Measurements from ENCODE around the gene PJVK. TPM values are rescaled to one million over a fixed set of nuclear protein-coding genes. Genes with fewer than 3 reads are reported as not detected.

The PJVK gene
- total and polyA plus RNA-seq, 2 of the 13 experiments (the other 11 are each of a cell fraction or from before 2014, with no cell fraction given): 1.2 to 2.6 TPM

DNA sequence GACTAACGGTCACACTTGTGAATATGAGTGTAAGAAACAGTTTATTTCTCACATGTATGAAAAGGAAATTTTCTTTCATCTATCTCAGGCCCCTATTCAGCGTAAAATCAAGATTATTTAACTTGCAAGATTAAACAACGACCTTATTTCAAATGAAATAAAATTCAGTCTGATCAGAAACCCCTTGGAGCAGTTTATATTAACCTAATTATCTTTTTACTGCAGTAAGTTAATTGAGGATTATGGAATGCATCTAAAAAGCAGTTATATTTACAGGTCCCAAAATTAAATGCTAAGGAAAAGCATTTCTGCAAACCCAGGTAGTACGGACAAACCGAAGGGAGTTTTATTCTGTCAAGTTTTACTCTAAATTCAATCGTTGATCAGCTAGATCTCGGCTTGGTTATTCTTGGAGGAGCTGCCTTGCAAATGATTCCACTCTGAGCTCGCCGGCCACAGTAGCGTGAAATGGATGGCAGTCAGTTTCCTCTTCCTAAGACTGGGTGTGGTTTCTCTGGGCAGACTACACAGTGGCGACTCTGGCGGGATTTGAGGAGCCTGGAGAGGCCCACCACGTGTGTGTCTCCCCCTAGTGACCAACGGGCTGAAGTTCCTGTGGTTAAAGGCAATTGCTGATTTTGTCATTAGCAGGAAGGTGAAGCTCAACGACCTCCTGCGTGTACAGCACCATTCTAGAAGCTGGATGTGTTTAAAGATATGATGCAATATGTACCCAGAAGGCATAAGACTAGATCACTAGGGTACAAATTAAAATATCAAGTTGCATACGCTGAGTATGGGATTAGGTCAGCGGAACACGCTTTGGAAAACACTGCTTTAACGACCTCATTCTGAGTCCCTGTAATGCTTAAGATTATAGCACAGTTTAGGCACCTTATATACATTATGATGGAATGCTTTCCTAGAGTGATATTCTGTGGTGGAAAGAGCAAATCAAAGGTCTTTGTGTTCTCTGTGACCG, 36.6 kb upstream of the PJVK start (continued):
- TF ChIP-seq ZNF780A (CRISPR knock-in tag; IDR thresholded peaks at IDR 0.05): no peak
- TF ChIP-seq ZNF468 (CRISPR knock-in tag; IDR thresholded peaks at IDR 0.05): no peak
- TF ChIP-seq MEIS1 (CRISPR knock-in tag; IDR thresholded peaks at IDR 0.05; ENCODE audit: borderline replicate concordance): 0 out of 2 replicates have a peak, but pooled peaks have one; percentile 44
- TF ChIP-seq ZNF703 (CRISPR knock-in tag; IDR thresholded peaks at IDR 0.05; ENCODE audit: borderline replicate concordance): no peak
- TF ChIP-seq ZKSCAN5 (CRISPR knock-in tag; IDR thresholded peaks at IDR 0.05): no peak
- TF ChIP-seq, protein P1, sequence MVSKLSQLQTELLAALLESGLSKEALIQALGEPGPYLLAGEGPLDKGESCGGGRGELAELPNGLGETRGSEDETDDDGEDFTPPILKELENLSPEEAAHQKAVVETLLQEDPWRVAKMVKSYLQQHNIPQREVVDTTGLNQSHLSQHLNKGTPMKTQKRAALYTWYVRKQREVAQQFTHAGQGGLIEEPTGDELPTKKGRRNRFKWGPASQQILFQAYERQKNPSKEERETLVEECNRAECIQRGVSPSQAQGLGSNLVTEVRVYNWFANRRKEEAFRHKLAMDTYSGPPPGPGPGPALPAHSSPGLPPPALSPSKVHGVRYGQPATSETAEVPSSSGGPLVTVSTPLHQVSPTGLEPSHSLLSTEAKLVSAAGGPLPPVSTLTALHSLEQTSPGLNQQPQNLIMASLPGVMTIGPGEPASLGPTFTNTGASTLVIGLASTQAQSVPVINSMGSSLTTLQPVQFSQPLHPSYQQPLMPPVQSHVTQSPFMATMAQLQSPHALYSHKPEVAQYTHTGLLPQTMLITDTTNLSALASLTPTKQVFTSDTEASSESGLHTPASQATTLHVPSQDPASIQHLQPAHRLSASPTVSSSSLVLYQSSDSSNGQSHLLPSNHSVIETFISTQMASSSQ (IDR thresholded peaks at IDR 0.05; ENCODE audit: low read depth): no peak
- TF ChIP-seq, protein P1 (CRISPR knock-in tag; IDR thresholded peaks at IDR 0.05; ENCODE audit: borderline replicate concordance): no peak
- TF ChIP-seq, protein P2, sequence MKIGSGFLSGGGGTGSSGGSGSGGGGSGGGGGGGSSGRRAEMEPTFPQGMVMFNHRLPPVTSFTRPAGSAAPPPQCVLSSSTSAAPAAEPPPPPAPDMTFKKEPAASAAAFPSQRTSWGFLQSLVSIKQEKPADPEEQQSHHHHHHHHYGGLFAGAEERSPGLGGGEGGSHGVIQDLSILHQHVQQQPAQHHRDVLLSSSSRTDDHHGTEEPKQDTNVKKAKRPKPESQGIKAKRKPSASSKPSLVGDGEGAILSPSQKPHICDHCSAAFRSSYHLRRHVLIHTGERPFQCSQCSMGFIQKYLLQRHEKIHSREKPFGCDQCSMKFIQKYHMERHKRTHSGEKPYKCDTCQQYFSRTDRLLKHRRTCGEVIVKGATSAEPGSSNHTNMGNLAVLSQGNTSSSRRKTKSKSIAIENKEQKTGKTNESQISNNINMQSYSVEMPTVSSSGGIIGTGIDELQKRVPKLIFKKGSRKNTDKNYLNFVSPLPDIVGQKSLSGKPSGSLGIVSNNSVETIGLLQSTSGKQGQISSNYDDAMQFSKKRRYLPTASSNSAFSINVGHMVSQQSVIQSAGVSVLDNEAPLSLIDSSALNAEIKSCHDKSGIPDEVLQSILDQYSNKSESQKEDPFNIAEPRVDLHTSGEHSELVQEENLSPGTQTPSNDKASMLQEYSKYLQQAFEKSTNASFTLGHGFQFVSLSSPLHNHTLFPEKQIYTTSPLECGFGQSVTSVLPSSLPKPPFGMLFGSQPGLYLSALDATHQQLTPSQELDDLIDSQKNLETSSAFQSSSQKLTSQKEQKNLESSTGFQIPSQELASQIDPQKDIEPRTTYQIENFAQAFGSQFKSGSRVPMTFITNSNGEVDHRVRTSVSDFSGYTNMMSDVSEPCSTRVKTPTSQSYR (CRISPR knock-in tag; IDR thresholded peaks at IDR 0.05; ENCODE audit: borderline replicate concordance): no peak
- no peak for TF ChIP-seq ADNP (CRISPR knock-in tag; IDR thresholded peaks at IDR 0.05)
- TF ChIP-seq RELA (CRISPR knock-in tag; IDR thresholded peaks at IDR 0.05): no peak
- TF ChIP-seq SRSF4 (IDR thresholded peaks at IDR 0.05; ENCODE audit: low read depth, low read length, poor library complexity, severe bottlenecking): no peak
- TF ChIP-seq, protein P3, sequence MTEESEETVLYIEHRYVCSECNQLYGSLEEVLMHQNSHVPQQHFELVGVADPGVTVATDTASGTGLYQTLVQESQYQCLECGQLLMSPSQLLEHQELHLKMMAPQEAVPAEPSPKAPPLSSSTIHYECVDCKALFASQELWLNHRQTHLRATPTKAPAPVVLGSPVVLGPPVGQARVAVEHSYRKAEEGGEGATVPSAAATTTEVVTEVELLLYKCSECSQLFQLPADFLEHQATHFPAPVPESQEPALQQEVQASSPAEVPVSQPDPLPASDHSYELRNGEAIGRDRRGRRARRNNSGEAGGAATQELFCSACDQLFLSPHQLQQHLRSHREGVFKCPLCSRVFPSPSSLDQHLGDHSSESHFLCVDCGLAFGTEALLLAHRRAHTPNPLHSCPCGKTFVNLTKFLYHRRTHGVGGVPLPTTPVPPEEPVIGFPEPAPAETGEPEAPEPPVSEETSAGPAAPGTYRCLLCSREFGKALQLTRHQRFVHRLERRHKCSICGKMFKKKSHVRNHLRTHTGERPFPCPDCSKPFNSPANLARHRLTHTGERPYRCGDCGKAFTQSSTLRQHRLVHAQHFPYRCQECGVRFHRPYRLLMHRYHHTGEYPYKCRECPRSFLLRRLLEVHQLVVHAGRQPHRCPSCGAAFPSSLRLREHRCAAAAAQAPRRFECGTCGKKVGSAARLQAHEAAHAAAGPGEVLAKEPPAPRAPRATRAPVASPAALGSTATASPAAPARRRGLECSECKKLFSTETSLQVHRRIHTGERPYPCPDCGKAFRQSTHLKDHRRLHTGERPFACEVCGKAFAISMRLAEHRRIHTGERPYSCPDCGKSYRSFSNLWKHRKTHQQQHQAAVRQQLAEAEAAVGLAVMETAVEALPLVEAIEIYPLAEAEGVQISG (CRISPR knock-in tag; IDR thresholded peaks at IDR 0.05): peak; percentile 88
- TF ChIP-seq KMT2A (CRISPR knock-in tag; IDR thresholded peaks at IDR 0.05): no peak
- TF ChIP-seq, protein P4, sequence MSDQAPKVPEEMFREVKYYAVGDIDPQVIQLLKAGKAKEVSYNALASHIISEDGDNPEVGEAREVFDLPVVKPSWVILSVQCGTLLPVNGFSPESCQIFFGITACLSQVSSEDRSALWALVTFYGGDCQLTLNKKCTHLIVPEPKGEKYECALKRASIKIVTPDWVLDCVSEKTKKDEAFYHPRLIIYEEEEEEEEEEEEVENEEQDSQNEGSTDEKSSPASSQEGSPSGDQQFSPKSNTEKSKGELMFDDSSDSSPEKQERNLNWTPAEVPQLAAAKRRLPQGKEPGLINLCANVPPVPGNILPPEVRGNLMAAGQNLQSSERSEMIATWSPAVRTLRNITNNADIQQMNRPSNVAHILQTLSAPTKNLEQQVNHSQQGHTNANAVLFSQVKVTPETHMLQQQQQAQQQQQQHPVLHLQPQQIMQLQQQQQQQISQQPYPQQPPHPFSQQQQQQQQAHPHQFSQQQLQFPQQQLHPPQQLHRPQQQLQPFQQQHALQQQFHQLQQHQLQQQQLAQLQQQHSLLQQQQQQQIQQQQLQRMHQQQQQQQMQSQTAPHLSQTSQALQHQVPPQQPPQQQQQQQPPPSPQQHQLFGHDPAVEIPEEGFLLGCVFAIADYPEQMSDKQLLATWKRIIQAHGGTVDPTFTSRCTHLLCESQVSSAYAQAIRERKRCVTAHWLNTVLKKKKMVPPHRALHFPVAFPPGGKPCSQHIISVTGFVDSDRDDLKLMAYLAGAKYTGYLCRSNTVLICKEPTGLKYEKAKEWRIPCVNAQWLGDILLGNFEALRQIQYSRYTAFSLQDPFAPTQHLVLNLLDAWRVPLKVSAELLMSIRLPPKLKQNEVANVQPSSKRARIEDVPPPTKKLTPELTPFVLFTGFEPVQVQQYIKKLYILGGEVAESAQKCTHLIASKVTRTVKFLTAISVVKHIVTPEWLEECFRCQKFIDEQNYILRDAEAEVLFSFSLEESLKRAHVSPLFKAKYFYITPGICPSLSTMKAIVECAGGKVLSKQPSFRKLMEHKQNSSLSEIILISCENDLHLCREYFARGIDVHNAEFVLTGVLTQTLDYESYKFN (CRISPR knock-in tag; conservative IDR thresholded peaks at IDR 0.05): peak; percentile 28; the same call in 1 of the 2 replicates
